Sigmoid colon (tissue), 4 donors: ENCODE data around the gene SGPP2.

Source experiments
- CTCF ChIP-seq, 4 experiments: fragments of 450-650 bp in 3 of 4; fragments of 200-600 bp in 1 of 4; IDR thresholded peaks; one replicate each; pipeline ENCODE4 v1.5.1; 2016 to 2019; ENCODE audit warnings: antibody characterized with exemption in 4 of 4, mild to moderate bottlenecking in 3 of 4, moderate library complexity in 2 of 4
- EP300 ChIP-seq, 4 donors: sonication (generic); formaldehyde crosslinking; IDR thresholded peaks; one replicate each; pipeline ENCODE4 v1.6.1; 2017; ENCODE audit warnings: antibody characterized with exemption in 4 of 4
- POLR2A ChIP-seq, 2 donors: fragments of 450-650 bp; IDR thresholded peaks; one replicate each; pipeline ENCODE4 v1.6.1; 2016; ENCODE audit warnings: antibody characterized with exemption in 2 of 2, mild to moderate bottlenecking in 2 of 2, moderate library complexity in 2 of 2
- POLR2AphosphoS5 ChIP-seq, 4 donors: sonication (generic); formaldehyde crosslinking; IDR thresholded peaks; one replicate each; pipeline ENCODE4 v1.6.1; 2017; ENCODE audit warnings: antibody characterized with exemption in 4 of 4

DNA sequence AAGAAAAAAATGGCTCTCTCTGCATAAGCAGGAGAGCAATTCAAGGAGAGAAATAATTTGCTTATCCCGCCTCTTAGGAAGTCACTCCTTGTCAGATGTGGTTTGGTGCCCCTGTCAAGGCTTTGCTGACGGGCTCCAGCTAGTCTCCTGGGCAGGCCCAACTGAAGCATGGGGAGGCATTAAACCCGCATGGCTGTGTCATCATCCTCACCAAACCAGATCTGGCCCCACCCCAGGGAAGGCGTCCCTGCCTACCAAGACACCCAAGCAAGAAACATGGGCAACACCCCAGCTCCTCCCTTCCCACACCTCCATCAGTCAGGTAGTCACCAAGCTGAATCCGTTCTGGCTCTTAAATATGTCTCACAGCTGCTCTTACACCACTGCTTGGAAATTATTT lies 108.0 kb downstream of the SGPP2 start:
- TF ChIP-seq CTCF (IDR thresholded peaks at IDR 0.05) (no peak), POLR2AphosphoS5 (IDR thresholded peaks at IDR 0.05) (no peak), EP300 (IDR thresholded peaks at IDR 0.05) (no peak), POLR2A (IDR thresholded peaks at IDR 0.05) (no peak)
